Common myeloid progenitor, CD34-positive (primary cell): Measurements from ENCODE around the gene CARMIL1.
"Not testable (repeated sequence)": the region's sequence is repeated elsewhere in the genome, so short reads cannot be mapped to it uniquely, and the experiment has no call there.

Experiments used
- CTCF ChIA-PET: fragments of 350-600 bp; sonication (Branson Sonifier 250); formaldehyde crosslinking; loops from one replicate; lab custom pipeline; 2021; ENCODE audit warnings: antibody characterized with exemption; lab: Charles Lee
- POLR2A ChIA-PET: fragments of 350-600 bp; sonication (Branson Sonifier 250); formaldehyde crosslinking; loops from one replicate; lab custom pipeline; 2021; ENCODE audit warnings: antibody characterized with exemption; lab: Charles Lee
- DNase-seq, 3 donors: peaks; one replicate each; pipeline versions ENCODE4 v3.0.0 to v3.0.0-alpha.2; 2013
- H3K27ac ChIP-seq, 2 experiments: 1 replicate in 1 of 2; 2 replicates in 1 of 2; pipeline ENCODE4 v1.7.0; 2013; ENCODE audit warnings: inconsistent platforms in 2 of 2, low read length in 2 of 2, mild to moderate bottlenecking in 2 of 2, low read depth in 1 of 2, moderate library complexity in 1 of 2; ENCODE audit not compliant: severe bottlenecking in 2 of 2, insufficient read depth in 1 of 2, poor library complexity in 1 of 2
- H3K27me3 ChIP-seq, 5 experiments: replicated peaks in 2 of 5; 1 replicate in 3 of 5; 2 replicates in 2 of 5; pipeline versions ENCODE4 v1.6.1 to v1.7.0; 2013; ENCODE audit warnings: low read length in 4 of 5, mild to moderate bottlenecking in 2 of 5, moderate library complexity in 2 of 5, inconsistent platforms in 1 of 5; ENCODE audit not compliant: insufficient read depth in 5 of 5, control insufficient read depth in 4 of 5
- H3K36me3 ChIP-seq, 4 experiments: 1 replicate in 2 of 4; 2 replicates in 2 of 4; pipeline versions ENCODE4 v1.6.1 to v1.7.0; 2013; ENCODE audit warnings: low read length in 3 of 4, control low read depth in 1 of 4, mild to moderate bottlenecking in 1 of 4; ENCODE audit not compliant: control insufficient read depth in 4 of 4, insufficient read depth in 4 of 4
- H3K4me1 ChIP-seq, 4 experiments: 1 replicate in 3 of 4; 2 replicates in 1 of 4; pipeline versions ENCODE4 v1.6.1 to v1.7.1; 2013; ENCODE audit warnings: low read length in 3 of 4, mild to moderate bottlenecking in 3 of 4, control low read depth in 1 of 4, inconsistent platforms in 1 of 4, moderate library complexity in 1 of 4; ENCODE audit not compliant: control insufficient read depth in 4 of 4, insufficient read depth in 4 of 4; ENCODE audit errors: control extremely low read depth in 1 of 4
- H3K4me3 ChIP-seq, 7 experiments: 1 replicate in 4 of 7; 2 replicates in 3 of 7; pipeline versions ENCODE4 v1.5.1 to v1.7.0; 2013; ENCODE audit warnings: mild to moderate bottlenecking in 7 of 7, low read length in 6 of 7, moderate library complexity in 6 of 7, inconsistent platforms in 2 of 7, low read depth in 2 of 7, control low read depth in 1 of 7; ENCODE audit not compliant: insufficient read depth in 4 of 7, control insufficient read depth in 1 of 7; ENCODE audit errors: extremely low read depth in 1 of 7
- H3K9me3 ChIP-seq, 5 experiments: 1 replicate in 4 of 5; 2 replicates in 1 of 5; pipeline versions ENCODE4 v1.6.1 to v1.7.1; 2013; ENCODE audit warnings: low read length in 4 of 5, mild to moderate bottlenecking in 2 of 5, inconsistent platforms in 1 of 5, low read depth in 1 of 5, moderate library complexity in 1 of 5; ENCODE audit not compliant: control insufficient read depth in 4 of 5, insufficient read depth in 2 of 5; ENCODE audit errors: control extremely low read depth in 1 of 5
- WGBS: methylation state at CpG from one replicate; pipeline ENCODE4 v1.1.5; 2013; ENCODE audit not compliant: insufficient coverage; 5-methylcytosine and 5-hydroxymethylcytosine counted together

The CARMIL1 gene

DNA sequence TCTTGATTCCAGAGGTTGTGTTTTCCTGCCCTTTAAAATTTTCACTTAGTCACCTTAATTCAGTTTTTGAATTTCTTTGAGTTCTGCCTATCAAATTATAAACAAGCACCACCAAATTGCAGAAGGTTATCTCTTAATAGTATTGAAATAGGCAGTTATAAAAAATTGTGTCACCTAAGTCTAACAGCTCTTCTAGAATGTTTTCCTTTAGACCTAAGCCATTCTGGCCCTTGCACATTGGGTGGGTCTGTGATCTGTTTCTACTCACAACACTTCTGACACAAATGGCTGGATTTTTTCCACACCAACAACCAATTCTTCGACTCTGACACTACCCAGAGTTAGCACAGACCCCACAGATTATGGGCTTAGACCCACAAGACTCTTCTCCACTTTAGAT, 101.9 kb downstream of the CARMIL1 start:
- Histone ChIP-seq H3K4me1 (no peaks in the 10 kb centered on the region), H3K27me3 (no peaks in the 10 kb centered on the region), H3K36me3 (no peaks in the 10 kb centered on the region), H3K9me3 (no peaks in the 10 kb centered on the region), H3K4me3 (no peak overlapping the region), H3K27ac (no peak overlapping the region)
- ChIA-PET POLR2A (no interaction called here), CTCF (no interaction called here)
- WGBS = 100% methylated on average over 1 of the region's 1 CpG
- DNase-seq = no peak

DNA sequence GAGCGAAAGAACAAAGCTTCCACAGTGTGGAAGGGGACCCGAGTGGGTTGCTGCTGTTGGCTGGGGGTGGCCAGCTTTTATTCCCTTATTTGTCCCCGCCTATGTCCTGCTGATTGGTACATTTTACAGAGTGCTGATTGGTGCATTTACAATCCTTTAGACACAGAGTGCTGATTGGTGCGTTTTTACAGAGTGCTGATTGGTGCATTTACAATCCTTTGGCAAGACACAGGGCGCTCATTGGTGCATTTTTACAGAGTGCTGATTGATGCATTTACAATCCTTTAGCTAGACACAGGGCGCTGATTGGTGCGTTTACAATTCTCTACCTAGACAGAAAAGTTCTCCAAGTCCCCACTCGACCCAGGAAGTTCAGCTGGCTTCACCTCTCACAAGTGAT, 103.3 kb downstream of the CARMIL1 start:
- H3K27ac ChIP-seq, H3K36me3 ChIP-seq, H3K4me1 ChIP-seq, H3K4me3 ChIP-seq, H3K27me3 ChIP-seq, POLR2A ChIA-PET, H3K9me3 ChIP-seq, DNase-seq, CTCF ChIA-PET: not testable (repeated sequence)
- 94% methylated on average over 7 of the region's 8 CpGs for WGBS

- DNase-seq = no peak
- Histone ChIP-seq H3K9me3 (no peaks in the 10 kb centered on the region), H3K4me1 (peaks cover 0 to 6% (median 0%) of the 10 kb centered on the region in 4 experiments), H3K36me3 (no peaks in the 10 kb centered on the region), H3K27ac (no peak overlapping the region), H3K27me3 (no peaks in the 10 kb centered on the region), H3K4me3 (no peak overlapping the region)
- ChIA-PET POLR2A (interaction anchor here (0.5 kb wide), 1 partner anchor 93 kb away, joined by 3 read pairs; no protein-coding TSS in a partner anchor), CTCF (interaction anchor here (1.4 kb wide), 1 partner anchor 20 kb away, joined by 3 read pairs; no protein-coding TSS in a partner anchor)
- 98% methylated on average over 5 of the region's 7 CpGs for WGBS
These were observed 105.1 kb downstream of the CARMIL1 start for GRCh38 chr6:25384234-25384633.

GRCh38 chr6:25384967-25385366, 105.8 kb downstream of the CARMIL1 start:
- DNase-seq = no peak
- Histone ChIP-seq H3K4me3 (no peak overlapping the region), H3K27ac (no peak overlapping the region), H3K4me1 (peaks cover 0 to 9% (median 2%) of the 10 kb centered on the region in 4 experiments), H3K9me3 (no peaks in the 10 kb centered on the region), H3K27me3 (no peaks in the 10 kb centered on the region), H3K36me3 (no peaks in the 10 kb centered on the region)
- ChIA-PET POLR2A (no interaction called here), CTCF (interaction anchor here (1.4 kb wide), 1 partner anchor 21 kb away, joined by 3 read pairs; no protein-coding TSS in a partner anchor)
- 92% methylated on average over 4 of the region's 5 CpGs for WGBS

- 100% methylated on average over 1 of the region's 2 CpGs for WGBS
- POLR2A ChIA-PET = no interaction called here
- CTCF ChIA-PET = interaction anchor here (1.8 kb wide), 1 partner anchor 13 kb away, joined by 5 read pairs; no protein-coding TSS in a partner anchor
- Histone ChIP-seq H3K4me1 (peaks cover 0 to 9% (median 2%) of the 10 kb centered on the region in 4 experiments), H3K9me3 (no peaks in the 10 kb centered on the region), H3K27ac (no peak overlapping the region), H3K27me3 (no peaks in the 10 kb centered on the region), H3K4me3 (no peak overlapping the region), H3K36me3 (no peaks in the 10 kb centered on the region)
- no peak for DNase-seq
These were observed 108.3 kb downstream of the CARMIL1 start for GRCh38 chr6:25387483-25387882.

DNA sequence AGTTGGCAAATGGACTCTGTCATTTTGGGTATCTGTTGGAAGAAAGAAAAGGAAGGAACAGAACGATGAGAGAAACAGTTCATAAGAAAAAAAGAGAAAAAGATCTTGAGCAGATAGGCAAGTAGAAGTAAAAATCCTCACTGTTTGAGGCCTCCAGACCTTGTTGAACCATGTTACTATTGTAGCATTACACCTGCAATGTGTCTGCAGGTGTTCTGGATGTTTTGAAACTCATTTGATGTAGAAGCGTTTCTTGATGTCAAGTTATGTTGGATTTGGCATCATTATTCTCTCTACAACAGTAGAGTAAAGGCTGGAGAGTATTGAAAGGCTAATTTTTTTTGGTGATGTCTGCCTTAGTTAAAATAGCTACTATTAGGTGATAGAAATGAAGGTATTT, 108.7 kb downstream of the CARMIL1 start:
- H3K9me3 ChIP-seq = no peaks in the 10 kb centered on the region
- H3K36me3 ChIP-seq = no peaks in the 10 kb centered on the region
- H3K4me3 ChIP-seq = no peak overlapping the region
- ChIA-PET CTCF (interaction anchor here (1.3 to 1.8 kb wide), 2 partner anchors 13 to 122 kb away, joined by 3 to 5 read pairs; no protein-coding TSS in a partner anchor), POLR2A (no interaction called here)
- WGBS = 40% methylated on average over 1 of the region's 2 CpGs
- no peaks in the 10 kb centered on the region for H3K27me3 ChIP-seq
- DNase-seq = no peak
- H3K27ac ChIP-seq = no peak overlapping the region
- H3K4me1 ChIP-seq = peaks cover 0 to 9% (median 2%) of the 10 kb centered on the region in 4 experiments

DNA sequence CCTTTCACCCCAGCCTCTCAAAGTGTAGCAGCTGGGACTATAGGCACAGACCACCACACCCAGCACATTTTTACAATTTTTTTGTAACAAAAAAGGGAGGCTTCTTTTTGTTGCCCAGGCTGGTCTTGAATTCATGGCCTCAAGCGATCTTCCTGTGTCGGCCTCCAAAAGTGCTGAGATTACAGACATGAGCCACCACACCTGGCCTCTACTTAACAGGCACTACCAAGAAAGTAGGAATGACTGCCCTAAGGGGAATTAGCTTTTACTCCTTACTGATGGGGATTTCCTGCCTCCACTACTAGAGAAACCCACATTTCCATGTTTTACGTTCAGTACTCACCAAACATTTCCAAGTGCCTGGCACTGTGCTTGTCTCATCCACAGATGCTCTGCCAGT, 109.6 kb downstream of the CARMIL1 start:
- H3K4me3 ChIP-seq = no peak overlapping the region
- no peaks in the 10 kb centered on the region for H3K27me3 ChIP-seq
- H3K4me1 ChIP-seq = peaks cover 0 to 9% (median 2%) of the 10 kb centered on the region in 4 experiments
- 100% methylated on average over 2 of the region's 3 CpGs for WGBS
- H3K36me3 ChIP-seq = no peaks in the 10 kb centered on the region
- no peak overlapping the region for H3K27ac ChIP-seq
- H3K9me3 ChIP-seq = no peaks in the 10 kb centered on the region
- ChIA-PET CTCF (interaction anchor here (0.8 to 1.8 kb wide), 3 partner anchors 12 to 123 kb away, joined by 3 to 5 read pairs (median 3); no protein-coding TSS in a partner anchor), POLR2A (no interaction called here)
- no peak for DNase-seq
